ENCODE data around the gene SVEP1. TPM values are rescaled to one million over a fixed set of nuclear protein-coding genes. Genes with fewer than 3 reads are reported as not detected.

Gene SVEP1
- total and polyA plus RNA-seq, 2 experiments from 2014 or later = 0.18 to 0.63 TPM

GRCh38 chr9:110579862-110580219 lies 300 bp upstream of the SVEP1 start:
- Histone ChIP-seq H3F3A (replicated peaks; ENCODE audit: low read depth) (no peaks in the 10 kb centered on the region), H3K27me3 (ENCODE audit: insufficient read depth) (peaks cover 55% of the 10 kb centered on the region), H3K4me1 (ENCODE audit: insufficient read depth) (peaks cover 33% of the 10 kb centered on the region), H3K4me2 (peak overlapping the region; percentile 82), H3K9me2 (ENCODE audit: insufficient read depth) (no peaks in the 10 kb centered on the region), H3K36me3 (ENCODE audit: insufficient read depth) (no peaks in the 10 kb centered on the region), H4K20me1 (replicated peaks; ENCODE audit: insufficient read depth) (no peaks in the 10 kb centered on the region), H2AFZ (peak overlapping the region; percentile 75; the same call in 1 of the 2 replicates), H3K4me3 (peak overlapping the region; percentile 70), H3K27ac (ENCODE audit: low read depth) (no peak overlapping the region), H3K79me2 (replicated peaks; ENCODE audit: insufficient read depth) (no peaks in the 10 kb centered on the region)
- Mint-ChIP-seq H3K4me1 (peaks cover 26% of the 10 kb centered on the region; the same call in 2 of the 3 replicates), H3K9me3 (peaks cover 3% of the 10 kb centered on the region; the same call in 1 of the 3 replicates), H3K27me3 (ENCODE audit: insufficient read depth, low read depth, poor library complexity) (peaks cover 41% of the 10 kb centered on the region), H3K36me3 (ENCODE audit: low read depth) (no peaks in the 10 kb centered on the region), H3K27ac (no peak overlapping the region), H3K4me3 (peak overlapping the region; percentile 72)
- ATAC-seq = peak; percentile 27
- peak; percentile 60 for DNase-seq (ENCODE audit: low spot score)
- TF ChIP-seq EZH2 (IDR thresholded peaks at IDR 0.05; ENCODE audit: low read depth, unreplicated experiment) (peak; percentile 26), CREB1 (CRISPR knock-in tag; IDR thresholded peaks at IDR 0.05; ENCODE audit: low read depth) (no peak)

GRCh38 chr9:110578575-110579033 lies 937 bp downstream of the SVEP1 start:
- no peaks in the 10 kb centered on the region for H3K79me2 ChIP-seq (replicated peaks; ENCODE audit: insufficient read depth)
- H3K27ac Mint-ChIP-seq = no peak overlapping the region
- no peak overlapping the region for H3K27ac ChIP-seq (ENCODE audit: low read depth)
- peak overlapping the region; percentile 72 for H3K4me3 Mint-ChIP-seq
- DNase-seq (ENCODE audit: low spot score) (peak; percentile 57), ATAC-seq (peak; percentile 82)
- no peaks in the 10 kb centered on the region for H3K36me3 Mint-ChIP-seq (ENCODE audit: low read depth)
- peaks cover 33% of the 10 kb centered on the region for H3K4me1 ChIP-seq (ENCODE audit: insufficient read depth)
- no peaks in the 10 kb centered on the region for H3K9me2 ChIP-seq (ENCODE audit: insufficient read depth)
- H4K20me1 ChIP-seq (replicated peaks; ENCODE audit: insufficient read depth) = no peaks in the 10 kb centered on the region
- H3K27me3 ChIP-seq (ENCODE audit: insufficient read depth) = peaks cover 55% of the 10 kb centered on the region
- peaks cover 27% of the 10 kb centered on the region; the same call in 2 of the 3 replicates for H3K4me1 Mint-ChIP-seq
- no peaks in the 10 kb centered on the region for H3F3A ChIP-seq (replicated peaks; ENCODE audit: low read depth)
- peak overlapping the region; percentile 82 for H3K4me2 ChIP-seq
- 0 out of 3 replicates have a peak, but pooled peaks cover 3% of the 10 kb centered on the region for H3K9me3 Mint-ChIP-seq
- peak overlapping the region; percentile 70 for H3K4me3 ChIP-seq
- no peaks in the 10 kb centered on the region for H3K36me3 ChIP-seq (ENCODE audit: insufficient read depth)
- peak overlapping the region; percentile 75 for H2AFZ ChIP-seq
- peaks cover 41% of the 10 kb centered on the region for H3K27me3 Mint-ChIP-seq (ENCODE audit: insufficient read depth, low read depth, poor library complexity)
- no peak for TF ChIP-seq EZH2phosphoT487 (IDR thresholded peaks at IDR 0.05; ENCODE audit: unreplicated experiment)
- no peak for TF ChIP-seq NANOG (IDR thresholded peaks at IDR 0.05; ENCODE audit: borderline replicate concordance)
- no peak for TF ChIP-seq ZNF114 (CRISPR knock-in tag; IDR thresholded peaks at IDR 0.05)
- TF ChIP-seq EZH2 (IDR thresholded peaks at IDR 0.05; ENCODE audit: low read depth, unreplicated experiment) = peak; percentile 69

- no peaks in the 10 kb centered on the region for H3K36me3 ChIP-seq (ENCODE audit: insufficient read depth)
- no peaks in the 10 kb centered on the region for H3F3A ChIP-seq (replicated peaks; ENCODE audit: low read depth)
- no peak overlapping the region for H2AFZ ChIP-seq
- DNase-seq (ENCODE audit: low spot score) = no peak
- H3K4me3 Mint-ChIP-seq = no peak overlapping the region
- H3K9me3 Mint-ChIP-seq = 0 out of 3 replicates have a peak, but pooled peaks cover 3% of the 10 kb centered on the region
- H3K27me3 Mint-ChIP-seq (ENCODE audit: insufficient read depth, low read depth, poor library complexity) = peaks cover 37% of the 10 kb centered on the region
- H3K9me2 ChIP-seq (ENCODE audit: insufficient read depth) = no peaks in the 10 kb centered on the region
- H3K27ac ChIP-seq (ENCODE audit: low read depth) = no peak overlapping the region
- no peak overlapping the region for H3K4me3 ChIP-seq
- H3K79me2 ChIP-seq (replicated peaks; ENCODE audit: insufficient read depth) = no peaks in the 10 kb centered on the region
- H3K27ac Mint-ChIP-seq = no peak overlapping the region
- H3K27me3 ChIP-seq (ENCODE audit: insufficient read depth) = peaks cover 43% of the 10 kb centered on the region
- no peaks in the 10 kb centered on the region for H4K20me1 ChIP-seq (replicated peaks; ENCODE audit: insufficient read depth)
- H3K4me2 ChIP-seq = no peak overlapping the region
- ATAC-seq = no peak
- no peaks in the 10 kb centered on the region for H3K36me3 Mint-ChIP-seq (ENCODE audit: low read depth)
- H3K4me1 Mint-ChIP-seq = peaks cover 18% of the 10 kb centered on the region
- H3K4me1 ChIP-seq (ENCODE audit: insufficient read depth) = peaks cover 17% of the 10 kb centered on the region
- TF ChIP-seq POLR2AphosphoS5 (IDR thresholded peaks at IDR 0.05; ENCODE audit: low read depth) (no peak), ZNF331 (CRISPR knock-in tag; IDR thresholded peaks at IDR 0.05; ENCODE audit: low read depth) (no peak), EZH2phosphoT487 (IDR thresholded peaks at IDR 0.05; ENCODE audit: unreplicated experiment) (no peak), EZH2 (IDR thresholded peaks at IDR 0.05; ENCODE audit: low read depth, unreplicated experiment) (no peak), NANOG (IDR thresholded peaks at IDR 0.05; ENCODE audit: borderline replicate concordance) (no peak), STAT1 (IDR thresholded peaks at IDR 0.05; ENCODE audit: unreplicated experiment) (no peak), ZNF462 (CRISPR knock-in tag; IDR thresholded peaks at IDR 0.05) (no peak)
Observed at GRCh38 chr9:110575945-110576344, 3.6 kb downstream of the SVEP1 start.
